Progenitor cell of endocrine pancreas (in vitro differentiated cells): Measurements from ENCODE around the gene HIGD1A. TPM values are rescaled to one million over a fixed set of nuclear protein-coding genes. Genes with fewer than 3 reads are reported as not detected.

Source experiments
- DNase-seq: peaks from one replicate; pipeline ENCODE4 v3.0.0; 2021; ENCODE audit warnings: low spot score; ENCODE audit not compliant: unreplicated experiment
- H3K27ac Mint-ChIP-seq: 2 replicates; pipeline ENCODE4 v1.8.0; 2021; ENCODE audit warnings: mild to moderate bottlenecking, moderate library complexity, mixed read lengths
- H3K27me3 Mint-ChIP-seq: 2 replicates; pipeline ENCODE4 v1.8.0; 2021; ENCODE audit warnings: mixed read lengths
- H3K36me3 Mint-ChIP-seq: 2 replicates; pipeline ENCODE4 v1.8.0; 2022; ENCODE audit warnings: mixed read lengths; ENCODE audit not compliant: insufficient read depth
- H3K4me1 Mint-ChIP-seq: 2 replicates; pipeline ENCODE4 v1.8.0; 2021; ENCODE audit warnings: low read depth, mixed read lengths
- H3K4me3 Mint-ChIP-seq: 2 replicates; pipeline ENCODE4 v1.8.0; 2021; ENCODE audit warnings: low read depth, mild to moderate bottlenecking, moderate library complexity, mixed read lengths
- H3K9me3 Mint-ChIP-seq: 2 replicates; pipeline ENCODE4 v1.8.0; 2021; ENCODE audit warnings: low read depth, mixed read lengths
- CTCF ChIP-seq: fragments of 200-600 bp; sonication (generic); IDR thresholded peaks from one replicate; pipeline ENCODE4 v1.5.0; 2021; ENCODE audit warnings: antibody characterized with exemption, mild to moderate bottlenecking; ENCODE audit not compliant: unreplicated experiment
- total RNA-seq: library from RNA; stranded (reverse); gene quantifications from 2 replicates; pipeline ENCODE4 v1.2.1, GENCODE V29; 2021

HIGD1A gene
- total RNA-seq, 1 donor from 2014 or later = 92.3 TPM

GRCh38 chr3:42773409-42773751, 30.9 kb downstream of the HIGD1A start:
- H3K4me1 Mint-ChIP-seq = peaks cover 4% of the 10 kb centered on the region
- no peak for DNase-seq
- peaks cover 9% of the 10 kb centered on the region for H3K27me3 Mint-ChIP-seq
- TF ChIP-seq CTCF = no peak
- peak overlapping the region; percentile 84 for H3K4me3 Mint-ChIP-seq
- peak overlapping the region; percentile 91 for H3K27ac Mint-ChIP-seq
- peaks cover 7% of the 10 kb centered on the region for H3K9me3 Mint-ChIP-seq
- peaks cover 5% of the 10 kb centered on the region for H3K36me3 Mint-ChIP-seq

GRCh38 chr3:42772670-42773408, 31.5 kb downstream of the HIGD1A start, which contains the start of gene CCDC13:
CCDC13 (minus strand) TSS chr3:42773253; CDS start chr3:42758345, 14,908 bp downstream.
- DNase-seq = peak; percentile 77
- Mint-ChIP-seq H3K27ac (peak within 1 kb of the TSS; percentile 91), H3K9me3 (peaks cover 7% of the 10 kb centered on the region), H3K4me1 (peaks cover 4% of the 10 kb centered on the region), H3K4me3 (peak within 1 kb of the TSS; percentile 84), H3K36me3 (peaks cover 5% of the 10 kb centered on the region), H3K27me3 (peaks cover 9% of the 10 kb centered on the region)
- TF ChIP-seq CTCF = no peak

- peaks cover 5% of the 10 kb centered on the region for H3K36me3 Mint-ChIP-seq
Observed at GRCh38 chr3:42771271-42771670, 33.0 kb downstream of the HIGD1A start.

GRCh38 chr3:42769477-42770131, 34.7 kb downstream of the HIGD1A start:
- H3K36me3 Mint-ChIP-seq = peaks cover 5% of the 10 kb centered on the region
- peaks cover 4% of the 10 kb centered on the region for H3K4me1 Mint-ChIP-seq
- peaks cover 7% of the 10 kb centered on the region for H3K9me3 Mint-ChIP-seq
- no peak overlapping the region for H3K27ac Mint-ChIP-seq
- H3K27me3 Mint-ChIP-seq = peaks cover 9% of the 10 kb centered on the region
- DNase-seq = no peak
- H3K4me3 Mint-ChIP-seq = no peak overlapping the region
- no peak for TF ChIP-seq CTCF

More at GRCh38 chr3:42771271-42771670, 33.0 kb downstream of the HIGD1A start:
- no peak for DNase-seq
- no peak overlapping the region for H3K27ac Mint-ChIP-seq
- no peak overlapping the region for H3K4me3 Mint-ChIP-seq
- H3K27me3 Mint-ChIP-seq = peaks cover 9% of the 10 kb centered on the region
- no peak for TF ChIP-seq CTCF
- peaks cover 4% of the 10 kb centered on the region for H3K4me1 Mint-ChIP-seq
- H3K9me3 Mint-ChIP-seq = peaks cover 7% of the 10 kb centered on the region

GRCh38 chr3:42764561-42765295, 39.6 kb downstream of the HIGD1A start:
- peaks cover 2% of the 10 kb centered on the region for H3K4me1 Mint-ChIP-seq
- no peak for TF ChIP-seq CTCF
- H3K36me3 Mint-ChIP-seq = no peaks in the 10 kb centered on the region
- H3K27ac Mint-ChIP-seq = no peak overlapping the region
- H3K4me3 Mint-ChIP-seq = no peak overlapping the region
- H3K9me3 Mint-ChIP-seq = no peaks in the 10 kb centered on the region
- H3K27me3 Mint-ChIP-seq = no peaks in the 10 kb centered on the region
- no peak for DNase-seq
